ENCODE results near the gene CDC45.

CDC45 gene

GRCh38 chr22:19496324-19496630, 16.6 kb downstream of the CDC45 start:
- no peak for DNase-seq

GRCh38 chr22:19497245-19497644, 17.5 kb downstream of the CDC45 start:
- DNase-seq = no peak

DNA sequence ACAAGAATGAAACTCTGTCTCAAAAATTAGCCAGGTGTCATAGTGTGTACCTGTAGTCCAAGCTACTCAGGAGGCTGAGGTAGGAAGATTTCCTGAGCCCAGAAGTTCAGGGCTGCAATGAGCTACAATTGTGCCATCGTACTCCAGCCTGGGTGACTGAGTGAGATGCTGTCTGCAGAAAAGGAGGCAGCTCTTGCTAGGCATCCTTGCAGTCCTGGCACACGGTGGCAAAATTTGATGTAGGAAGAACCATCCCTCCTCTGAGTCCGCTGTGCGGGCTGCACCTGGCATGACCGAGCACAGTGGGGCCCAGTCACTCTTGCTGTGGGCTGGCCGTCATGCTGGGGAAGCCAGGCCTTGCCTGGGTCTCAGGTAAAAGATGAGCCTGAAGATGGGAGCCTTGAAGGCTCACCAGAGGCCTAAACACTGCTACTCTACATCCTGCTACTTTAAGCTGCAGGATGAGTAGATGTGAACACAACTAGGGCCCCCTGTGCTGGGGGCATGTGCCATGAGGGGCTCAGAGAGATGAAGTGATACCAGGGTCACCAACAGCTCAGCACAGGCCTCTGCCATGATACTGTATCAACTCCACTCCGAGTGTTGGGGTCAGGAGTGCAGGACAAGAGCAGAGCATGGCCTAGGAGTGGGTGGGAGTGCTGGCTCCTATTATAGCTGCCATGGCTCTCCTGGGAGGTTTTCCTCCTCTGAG, 18.6 kb downstream of the CDC45 start:
- DNase-seq = no peak

GRCh38 chr22:19498866-19499190, 19.1 kb downstream of the CDC45 start:
- DNase-seq = no peak

- no peak for DNase-seq
Observed at GRCh38 chr22:19499236-19499879, 19.6 kb downstream of the CDC45 start.

- no peak for DNase-seq
Observed at GRCh38 chr22:19499880-19500242, 20.1 kb downstream of the CDC45 start.

DNA sequence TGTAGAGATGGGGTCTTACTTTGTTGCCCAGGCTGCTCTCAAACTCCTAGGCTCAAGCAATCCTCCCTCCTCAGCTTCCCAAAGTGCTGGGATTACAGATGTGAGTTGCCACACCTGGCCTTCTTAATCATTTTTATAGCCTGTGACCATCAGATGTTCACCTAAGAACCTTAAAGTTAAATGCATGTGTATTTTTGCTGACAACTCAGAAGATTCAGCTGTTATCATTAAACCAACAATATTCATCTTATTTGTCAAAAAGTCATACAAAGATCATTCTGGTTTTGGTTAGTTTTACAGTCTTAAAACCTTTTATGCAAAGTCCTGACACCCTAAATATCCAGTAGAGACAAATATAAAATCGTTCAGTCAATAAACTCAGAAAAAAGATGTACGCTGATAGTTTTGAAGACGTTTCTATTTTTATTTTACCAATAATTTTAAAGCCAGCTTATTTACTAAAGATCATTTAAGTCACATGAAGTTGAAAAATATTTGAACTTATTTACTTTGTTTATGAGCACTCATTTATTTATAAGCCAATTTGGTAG, 22.3 kb downstream of the CDC45 start:
- DNase-seq = no peak

- DNase-seq = no peak
Observed at GRCh38 chr22:19503367-19503766, 23.6 kb downstream of the CDC45 start.

- no peak for DNase-seq
Observed at GRCh38 chr22:19503869-19504268, 24.1 kb downstream of the CDC45 start.

DNA sequence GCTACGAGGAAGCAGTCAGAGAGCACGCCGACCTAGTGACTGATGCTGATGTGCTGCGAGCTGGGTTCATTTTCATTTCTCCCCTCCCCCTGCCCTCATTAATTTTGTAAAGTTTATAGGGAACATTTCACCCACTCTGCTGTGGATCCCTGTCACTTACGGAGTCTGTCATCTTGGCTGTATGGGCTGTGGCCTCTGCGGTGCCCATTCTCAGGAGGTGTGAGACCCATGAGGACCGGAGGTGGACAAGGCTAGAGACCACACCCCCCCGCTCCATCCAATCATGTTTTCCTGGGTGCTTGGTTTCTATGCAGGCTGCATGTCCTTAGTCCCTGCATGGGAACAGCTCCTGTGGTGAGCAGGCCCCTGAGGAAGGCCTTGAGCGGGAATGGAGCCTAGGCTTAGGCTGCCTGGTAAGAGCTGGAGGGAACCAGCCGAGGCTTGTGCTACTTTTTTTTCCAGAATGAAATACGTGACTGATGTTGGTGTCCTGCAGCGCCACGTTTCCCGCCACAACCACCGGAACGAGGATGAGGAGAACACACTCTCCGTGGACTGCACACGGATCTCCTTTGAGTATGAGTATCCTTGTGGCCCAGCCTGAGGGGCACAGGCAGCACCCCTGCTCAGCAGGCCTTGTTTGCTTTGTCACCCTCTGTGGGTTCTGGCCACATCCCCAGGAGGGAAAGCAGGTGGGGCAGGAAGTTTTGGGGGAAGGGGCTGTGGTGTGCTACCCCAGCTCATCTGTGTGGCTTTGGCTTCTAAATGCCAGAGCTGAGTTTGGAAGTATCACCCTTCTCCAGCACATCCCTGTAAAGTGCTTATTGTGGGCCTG, 25.4 kb downstream of the CDC45 start:
- peak; percentile 15 for DNase-seq

DNA sequence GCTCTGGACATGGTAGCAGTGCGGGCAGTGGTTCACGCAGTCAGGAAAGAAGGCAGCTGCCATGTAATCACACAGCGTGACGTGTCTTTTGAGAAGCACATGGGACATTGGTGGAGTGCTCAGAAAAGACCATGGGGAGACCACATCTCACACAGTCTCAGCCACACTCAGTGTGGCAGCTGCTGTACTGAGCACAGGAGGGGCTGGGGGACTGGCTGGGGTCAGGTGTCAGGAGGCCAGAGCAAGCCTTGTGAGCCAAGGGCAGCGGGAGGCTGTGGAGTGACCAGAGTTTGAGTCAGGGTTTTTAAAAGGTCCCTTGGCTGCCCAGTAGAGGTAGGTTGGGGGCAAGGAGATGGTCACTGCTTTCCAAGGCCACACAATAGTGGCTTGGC, 26.0 kb downstream of the CDC45 start:
- DNase-seq = no peak

GRCh38 chr22:19506212-19506611, 26.5 kb downstream of the CDC45 start:
- no peak for DNase-seq

- no peak for DNase-seq
Observed at GRCh38 chr22:19507534-19507861, 27.8 kb downstream of the CDC45 start.

DNA sequence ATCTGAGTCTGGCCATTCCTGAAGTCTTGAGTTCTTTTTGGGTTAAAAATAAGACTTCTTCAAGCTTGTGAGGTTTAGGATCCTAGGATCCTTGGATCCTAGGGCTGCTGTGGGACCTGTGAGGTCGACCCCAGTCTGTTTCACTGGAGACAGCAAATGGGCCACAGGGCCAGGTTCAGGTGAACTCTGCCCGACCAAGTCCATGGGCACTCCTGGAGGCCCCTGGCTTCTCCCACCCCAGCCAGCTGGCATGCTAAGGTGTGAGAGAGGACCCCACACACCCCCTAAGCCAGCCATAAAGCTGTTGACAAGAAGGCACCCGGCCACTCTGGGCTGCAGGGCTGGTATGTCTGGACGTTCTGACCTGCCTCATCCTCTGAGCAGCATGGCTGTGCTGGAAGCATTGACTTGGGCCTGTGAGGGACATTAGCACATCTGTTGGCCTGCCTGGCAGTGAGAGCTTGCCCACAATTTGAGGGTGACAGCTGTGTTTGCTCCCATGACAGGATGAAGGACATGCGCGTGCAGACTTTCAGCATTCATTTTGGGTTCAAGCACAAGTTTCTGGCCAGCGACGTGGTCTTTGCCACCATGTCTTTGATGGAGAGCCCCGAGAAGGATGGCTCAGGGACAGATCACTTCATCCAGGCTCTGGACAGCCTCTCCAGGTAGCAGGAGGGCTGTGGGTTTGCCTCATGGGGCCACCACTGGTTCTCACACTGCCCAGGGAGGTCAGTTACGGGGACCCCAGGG, 28.5 kb downstream of the CDC45 start:
- no peak for DNase-seq

DNA sequence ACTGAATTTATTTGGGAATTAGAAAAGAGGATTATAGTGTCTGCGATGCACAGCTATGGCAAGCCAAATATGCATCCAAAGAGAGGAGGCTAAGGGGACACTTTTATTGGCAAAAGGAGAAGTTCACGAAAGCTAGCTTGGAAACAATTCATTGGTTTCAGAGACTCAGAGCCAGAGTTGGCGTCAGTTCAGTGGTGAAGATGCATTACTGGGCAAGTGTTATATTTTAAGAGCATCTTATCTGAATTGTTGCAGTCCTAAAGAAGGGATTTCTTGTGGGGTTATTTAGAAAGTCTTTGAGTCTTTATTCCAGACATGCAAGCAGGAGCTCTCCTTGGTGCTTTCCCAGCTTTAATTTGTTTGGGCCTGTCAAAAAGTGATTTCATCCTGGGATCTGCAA, 29.5 kb downstream of the CDC45 start:
- no peak for DNase-seq

DNA sequence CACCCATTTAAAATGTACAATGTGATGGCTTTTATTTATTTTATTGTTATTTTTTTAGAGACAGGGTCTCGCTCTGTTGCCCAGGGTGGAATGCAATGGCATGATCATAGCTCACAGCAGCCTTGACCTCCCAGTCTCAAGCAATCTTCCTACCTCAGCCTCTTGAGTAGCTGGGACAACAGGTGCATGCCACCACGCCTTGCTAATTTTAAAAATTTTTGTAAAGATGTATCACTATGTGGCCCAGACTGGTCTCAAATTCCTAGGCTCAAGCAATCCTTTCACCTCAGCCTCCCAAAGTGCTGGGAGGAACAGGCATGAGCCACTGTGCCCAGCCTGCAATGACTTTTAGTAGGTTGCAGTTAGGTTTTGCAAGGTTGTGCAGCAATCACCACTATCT, 30.2 kb downstream of the CDC45 start:
- no peak for DNase-seq

DNA sequence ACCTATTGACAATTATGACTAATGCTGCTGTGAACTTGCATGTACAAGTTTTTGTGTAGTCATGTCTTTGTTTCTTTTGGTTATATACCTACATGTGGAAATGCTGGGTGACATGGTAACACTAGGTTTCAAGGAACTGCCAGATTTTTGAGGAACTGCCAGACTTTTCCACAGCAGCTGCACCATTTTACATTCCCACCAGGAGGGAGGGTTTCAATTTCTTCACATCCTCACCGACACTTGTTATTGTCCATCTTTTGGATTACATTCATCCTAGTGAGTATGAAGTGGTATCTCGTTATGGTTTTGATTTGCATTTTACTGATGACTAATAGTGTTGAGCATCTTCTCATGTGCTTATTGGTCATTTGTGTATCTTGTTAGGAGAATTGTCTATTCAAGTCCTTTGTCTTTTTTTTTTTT, 31.2 kb downstream of the CDC45 start:
- DNase-seq = no peak

DNA sequence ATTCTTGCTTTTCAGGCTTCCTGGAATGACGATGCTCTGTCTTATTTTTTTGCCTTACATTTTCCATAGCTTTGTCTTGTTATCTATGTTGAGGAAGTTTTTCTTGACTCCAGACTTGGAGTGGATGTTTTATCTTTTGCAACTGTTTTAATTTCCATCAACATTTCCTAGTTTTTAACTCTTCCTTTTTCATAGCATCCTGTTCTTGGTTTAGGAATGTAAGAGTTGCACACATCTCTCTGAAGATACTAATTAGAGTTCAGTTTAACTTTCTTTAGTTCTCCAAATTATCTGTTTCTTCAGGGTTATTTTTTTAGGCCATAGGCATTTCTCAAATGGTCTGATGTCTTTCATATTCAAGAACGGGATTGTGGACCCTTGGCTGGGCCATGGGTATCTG, 34.1 kb downstream of the CDC45 start:
- DNase-seq = no peak

DNA sequence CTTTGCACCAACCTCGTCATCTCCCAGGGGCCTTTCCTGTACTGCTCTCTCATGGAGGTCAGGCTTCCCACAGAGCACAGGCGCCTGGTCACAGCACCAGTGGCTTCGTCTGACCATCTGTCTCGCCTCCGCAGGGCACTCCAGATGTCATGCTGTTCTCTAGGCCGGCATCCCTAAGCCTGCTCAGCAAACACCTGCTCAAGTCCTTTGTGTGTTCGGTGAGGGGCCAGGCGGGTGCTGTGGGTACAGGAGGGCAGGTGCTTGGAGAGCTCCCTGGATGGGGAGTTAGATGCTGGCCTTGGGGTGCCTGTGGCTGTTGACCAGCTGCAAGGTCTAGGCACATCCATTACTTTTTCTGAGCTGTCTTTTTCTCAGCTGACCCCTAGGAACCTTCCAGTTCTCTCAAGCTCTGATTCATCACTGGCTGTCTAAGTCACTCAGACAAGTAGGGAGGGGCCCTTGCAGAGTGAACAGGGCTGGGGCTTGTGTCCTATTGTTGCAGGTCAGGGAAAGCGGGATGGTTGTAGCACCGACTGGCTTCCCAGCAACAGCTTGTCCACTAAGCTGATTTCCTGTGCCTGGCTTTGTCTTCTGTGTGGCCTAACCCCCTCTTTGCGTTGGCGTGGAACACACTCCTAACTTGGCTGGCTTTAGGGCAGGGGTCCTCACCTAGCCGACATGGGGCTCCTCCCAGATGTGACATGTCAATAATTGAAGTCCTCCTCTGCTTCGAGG, 35.3 kb downstream of the CDC45 start:
- DNase-seq = no peak

- no peak for DNase-seq
Observed at GRCh38 chr22:19515654-19516377, 36.1 kb downstream of the CDC45 start.

GRCh38 chr22:19516378-19517170, 36.9 kb downstream of the CDC45 start:
- no peak for DNase-seq
